ENCODE results near the gene PARD3B.
"Not testable (repeated sequence)": the region's sequence is repeated elsewhere in the genome, so short reads cannot be mapped to it uniquely, and the experiment has no call there.

Gene PARD3B

GRCh38 chr2:205451901-205452512, 906.7 kb downstream of the PARD3B start:
- DNase-seq, result no peak

GRCh38 chr2:205453202-205453601, 907.9 kb downstream of the PARD3B start:
- DNase-seq, result no peak

GRCh38 chr2:205456682-205457081, 911.4 kb downstream of the PARD3B start:
- DNase-seq, result no peak

GRCh38 chr2:205460217-205460616, 914.9 kb downstream of the PARD3B start:
- no peak for DNase-seq

- no peak for DNase-seq
These were observed 915.9 kb downstream of the PARD3B start for GRCh38 chr2:205461169-205461568.

GRCh38 chr2:205461678-205462665, 916.7 kb downstream of the PARD3B start:
- DNase-seq, result no peak

- no peak for DNase-seq
These were observed 917.5 kb downstream of the PARD3B start for GRCh38 chr2:205462681-205463345.

GRCh38 chr2:205463466-205464025, 918.3 kb downstream of the PARD3B start:
- no peak for DNase-seq

- no peak for DNase-seq
These were observed 919.4 kb downstream of the PARD3B start for GRCh38 chr2:205464681-205465080.

- DNase-seq, result no peak
These were observed 920.5 kb downstream of the PARD3B start for GRCh38 chr2:205465791-205466190.

- DNase-seq, result no peak
These were observed 926.5 kb downstream of the PARD3B start for GRCh38 chr2:205471776-205472175.

- no peak for DNase-seq
These were observed 928.5 kb downstream of the PARD3B start for GRCh38 chr2:205473791-205474190.

GRCh38 chr2:205474741-205475415, 929.6 kb downstream of the PARD3B start:
- DNase-seq, result no peak

GRCh38 chr2:205475416-205475768, 930.1 kb downstream of the PARD3B start:
- DNase-seq, result no peak

GRCh38 chr2:205477016-205477705, 931.9 kb downstream of the PARD3B start:
- DNase-seq, result no peak

- DNase-seq, result no peak
These were observed 936.6 kb downstream of the PARD3B start for GRCh38 chr2:205481861-205482260.

GRCh38 chr2:205482399-205483081, 937.3 kb downstream of the PARD3B start:
- no peak for DNase-seq

- no peak for DNase-seq
These were observed 937.8 kb downstream of the PARD3B start for GRCh38 chr2:205483095-205483494.

- DNase-seq, result no peak
These were observed 938.9 kb downstream of the PARD3B start for GRCh38 chr2:205484215-205484614.

- no peak for DNase-seq
These were observed 939.5 kb downstream of the PARD3B start for GRCh38 chr2:205484764-205485163.

GRCh38 chr2:205493528-205493927, 948.3 kb downstream of the PARD3B start:
- DNase-seq, result not testable (repeated sequence)

Measured in activated CD8-positive, alpha-beta memory T cell treated with anti-CD3 and anti-CD28 coated beads for 24 hours (primary cell).